ENCODE data around the gene HLCS.

Gene HLCS

GRCh38 chr21:36713746-36714145, 252.7 kb downstream of the HLCS start:
- no peak for DNase-seq

GRCh38 chr21:36710729-36711048, 255.8 kb downstream of the HLCS start:
- no peak for DNase-seq

GRCh38 chr21:36709868-36710728, 256.4 kb downstream of the HLCS start:
- no peak for DNase-seq

- no peak for DNase-seq
Observed at GRCh38 chr21:36709030-36709867, 257.2 kb downstream of the HLCS start.

- no peak for DNase-seq
Observed at GRCh38 chr21:36708286-36709029, 258.0 kb downstream of the HLCS start.

GRCh38 chr21:36707763-36708285, 258.6 kb downstream of the HLCS start:
- no peak for DNase-seq

- DNase-seq = no peak
Observed at GRCh38 chr21:36706951-36707762, 259.3 kb downstream of the HLCS start.

- DNase-seq = no peak
Observed at GRCh38 chr21:36706482-36706852, 260.0 kb downstream of the HLCS start.

GRCh38 chr21:36705679-36706481, 260.6 kb downstream of the HLCS start:
- DNase-seq = no peak

GRCh38 chr21:36704958-36705678, 261.4 kb downstream of the HLCS start:
- DNase-seq = no peak

- DNase-seq = no peak
Observed at GRCh38 chr21:36704281-36704957, 262.1 kb downstream of the HLCS start.

- no peak for DNase-seq
Observed at GRCh38 chr21:36703626-36704280, 262.7 kb downstream of the HLCS start.

- no peak for DNase-seq
Observed at GRCh38 chr21:36703123-36703522, 263.3 kb downstream of the HLCS start.

- peak in 1 of 2 experiments; percentile 60 for DNase-seq
Observed at GRCh38 chr21:36702622-36702968, 263.9 kb downstream of the HLCS start.

GRCh38 chr21:36701756-36702621, 264.5 kb downstream of the HLCS start:
- peak; percentile 34 to 72 for DNase-seq

- peak; percentile 11 to 84 for DNase-seq
Observed at GRCh38 chr21:36700971-36701755, 265.3 kb downstream of the HLCS start.
